ENCODE measurements around the gene POLL.

POLL gene

GRCh38 chr10:101623528-101623927 lies 35.5 kb upstream of the POLL start:
- no peak overlapping the region for H3K4me3 ChIP-seq
- no peak overlapping the region for H3K27ac ChIP-seq
- TF ChIP-seq EZH2 (IDR thresholded peaks at IDR 0.05) (no peak), FOXP2 (optimal IDR thresholded peaks at IDR 0.05; ENCODE audit: control extremely low read depth, extremely low read length, insufficient read depth) (no peak), POLR2AphosphoS5 (IDR thresholded peaks at IDR 0.05; ENCODE audit: borderline replicate concordance, low read depth, low read length) (no peak)
- H3K9me3 ChIP-seq (ENCODE audit: low read depth, low read length): no peaks in the 10 kb centered on the region
- no peaks in the 10 kb centered on the region; the same call in 1 of the 2 replicates for H3K36me3 ChIP-seq (ENCODE audit: insufficient read depth, low read length)
- H3K9ac ChIP-seq (ENCODE audit: insufficient read length): no peak overlapping the region
- DNase-seq (ENCODE audit: low read depth, low spot score): no peak

GRCh38 chr10:101619983-101620382 lies 31.9 kb upstream of the POLL start:
- Histone ChIP-seq H3K36me3 (ENCODE audit: insufficient read depth, low read length) (no peaks in the 10 kb centered on the region; the same call in 1 of the 2 replicates), H3K4me3 (no peak overlapping the region), H3K27ac (no peak overlapping the region), H3K9ac (ENCODE audit: insufficient read length) (no peak overlapping the region), H3K9me3 (ENCODE audit: low read depth, low read length) (no peaks in the 10 kb centered on the region)
- DNase-seq (ENCODE audit: low read depth, low spot score): no peak
- TF ChIP-seq FOXP2 (optimal IDR thresholded peaks at IDR 0.05; ENCODE audit: control extremely low read depth, extremely low read length, insufficient read depth): no peak
- TF ChIP-seq POLR2AphosphoS5 (IDR thresholded peaks at IDR 0.05; ENCODE audit: borderline replicate concordance, low read depth, low read length): no peak
- TF ChIP-seq EZH2 (IDR thresholded peaks at IDR 0.05): no peak

GRCh38 chr10:101618871-101619270 lies 30.8 kb upstream of the POLL start:
- TF ChIP-seq POLR2AphosphoS5 (IDR thresholded peaks at IDR 0.05; ENCODE audit: borderline replicate concordance, low read depth, low read length) (no peak), FOXP2 (optimal IDR thresholded peaks at IDR 0.05; ENCODE audit: control extremely low read depth, extremely low read length, insufficient read depth) (no peak), EZH2 (IDR thresholded peaks at IDR 0.05) (no peak)
- Histone ChIP-seq H3K4me3 (no peak overlapping the region), H3K9me3 (ENCODE audit: low read depth, low read length) (no peaks in the 10 kb centered on the region), H3K27ac (no peak overlapping the region), H3K9ac (ENCODE audit: insufficient read length) (no peak overlapping the region), H3K36me3 (ENCODE audit: insufficient read depth, low read length) (no peaks in the 10 kb centered on the region; the same call in 1 of the 2 replicates)
- no peak for DNase-seq (ENCODE audit: low read depth, low spot score)

GRCh38 chr10:101617824-101618568 lies 29.9 kb upstream of the POLL start:
- H3K9ac ChIP-seq (ENCODE audit: insufficient read length): no peak overlapping the region
- no peaks in the 10 kb centered on the region for H3K9me3 ChIP-seq (ENCODE audit: low read depth, low read length)
- no peak for DNase-seq (ENCODE audit: low read depth, low spot score)
- no peaks in the 10 kb centered on the region for H3K36me3 ChIP-seq (ENCODE audit: insufficient read depth, low read length)
- no peak overlapping the region for H3K4me3 ChIP-seq
- TF ChIP-seq EZH2 (IDR thresholded peaks at IDR 0.05): no peak
- TF ChIP-seq POLR2AphosphoS5 (IDR thresholded peaks at IDR 0.05; ENCODE audit: borderline replicate concordance, low read depth, low read length): no peak
- TF ChIP-seq FOXP2 (optimal IDR thresholded peaks at IDR 0.05; ENCODE audit: control extremely low read depth, extremely low read length, insufficient read depth): no peak
- no peak overlapping the region for H3K27ac ChIP-seq

- H3K27ac ChIP-seq: no peak overlapping the region
These were observed 29.2 kb upstream of the POLL start for GRCh38 chr10:101617102-101617823.

GRCh38 chr10:101616415-101617101 lies 28.5 kb upstream of the POLL start:
- H3K36me3 ChIP-seq (ENCODE audit: insufficient read depth, low read length): no peaks in the 10 kb centered on the region
- TF ChIP-seq POLR2AphosphoS5 (IDR thresholded peaks at IDR 0.05; ENCODE audit: borderline replicate concordance, low read depth, low read length): no peak
- TF ChIP-seq FOXP2 (optimal IDR thresholded peaks at IDR 0.05; ENCODE audit: control extremely low read depth, extremely low read length, insufficient read depth): no peak
- no peak for TF ChIP-seq EZH2 (IDR thresholded peaks at IDR 0.05)
- H3K27ac ChIP-seq: no peak overlapping the region
- H3K4me3 ChIP-seq: no peak overlapping the region
- DNase-seq (ENCODE audit: low read depth, low spot score): no peak
- H3K9ac ChIP-seq (ENCODE audit: insufficient read length): no peak overlapping the region
- H3K9me3 ChIP-seq (ENCODE audit: low read depth, low read length): no peaks in the 10 kb centered on the region

More at GRCh38 chr10:101617102-101617823, 29.2 kb upstream of the POLL start:
- DNase-seq (ENCODE audit: low read depth, low spot score): no peak
- H3K9ac ChIP-seq (ENCODE audit: insufficient read length): no peak overlapping the region
- H3K4me3 ChIP-seq: no peak overlapping the region
- H3K9me3 ChIP-seq (ENCODE audit: low read depth, low read length): no peaks in the 10 kb centered on the region
- TF ChIP-seq POLR2AphosphoS5 (IDR thresholded peaks at IDR 0.05; ENCODE audit: borderline replicate concordance, low read depth, low read length): no peak
- TF ChIP-seq EZH2 (IDR thresholded peaks at IDR 0.05): no peak
- no peak for TF ChIP-seq FOXP2 (optimal IDR thresholded peaks at IDR 0.05; ENCODE audit: control extremely low read depth, extremely low read length, insufficient read depth)
- H3K36me3 ChIP-seq (ENCODE audit: insufficient read depth, low read length): no peaks in the 10 kb centered on the region

- H3K36me3 ChIP-seq (ENCODE audit: insufficient read depth, low read length): no peaks in the 10 kb centered on the region
- H3K4me3 ChIP-seq: no peak overlapping the region
- no peaks in the 10 kb centered on the region for H3K9me3 ChIP-seq (ENCODE audit: low read depth, low read length)
- TF ChIP-seq FOXP2 (optimal IDR thresholded peaks at IDR 0.05; ENCODE audit: control extremely low read depth, extremely low read length, insufficient read depth): no peak
- no peak for TF ChIP-seq POLR2AphosphoS5 (IDR thresholded peaks at IDR 0.05; ENCODE audit: borderline replicate concordance, low read depth, low read length)
- no peak for DNase-seq (ENCODE audit: low read depth, low spot score)
- H3K27ac ChIP-seq: no peak overlapping the region
- no peak overlapping the region for H3K9ac ChIP-seq (ENCODE audit: insufficient read length)
These were observed 27.6 kb upstream of the POLL start for GRCh38 chr10:101615525-101616116.
